HEK293 (cell line): Measurements from ENCODE around the gene TECPR2.
A peak's percentile ranks its signal among the peaks of the same experiment; 100 is the strongest.

Experiments used
- CTCF ChIA-PET: fragments of 350-600 bp; formaldehyde crosslinking; extraction: SDS; loops from one replicate; lab custom pipeline; 2021; ENCODE audit warnings: antibody characterized with exemption; lab: Yijun Ruan, JAX
- POLR2A ChIA-PET: fragments of 300-600 bp; formaldehyde crosslinking; extraction: SDS; loops from one replicate; lab custom pipeline; 2020; ENCODE audit warnings: antibody characterized with exemption, inconsistent platforms; lab: Yijun Ruan, JAX
- H3K27ac ChIP-seq: fragments of 200-500 bp; sonication (Bioruptor generic); 2 replicates; pipeline ENCODE4 v1.5.1; 2014; ENCODE audit warnings: low read depth, low read length, control low read depth, inconsistent platforms; ENCODE audit errors: extremely low read depth
- H3K36me3 ChIP-seq, 2 experiments: fragments of 200-500 bp in 1 of 2; sonication (Bioruptor generic) in 1 of 2; 1 replicate in 1 of 2; 2 replicates in 1 of 2; pipeline ENCODE4 v1.5.1; 2014 to 2017; ENCODE audit warnings: inconsistent platforms in 2 of 2, low read length in 2 of 2; ENCODE audit not compliant: control insufficient read depth in 2 of 2, insufficient read depth in 1 of 2
- H3K4me1 ChIP-seq: fragments of 200-500 bp; sonication (Bioruptor generic); 2 replicates; pipeline ENCODE4 v1.5.1; 2014; ENCODE audit warnings: mild to moderate bottlenecking, low read length, inconsistent platforms; ENCODE audit not compliant: control insufficient read depth, insufficient read depth
- H3K4me3 ChIP-seq: 2 replicates; pipeline ENCODE4 v1.5.1; 2011; ENCODE audit warnings: low read depth, mild to moderate bottlenecking, control low read depth, low read length, moderate library complexity
- H3K9me3 ChIP-seq: fragments of 200-500 bp; sonication (Bioruptor generic); 2 replicates; pipeline ENCODE4 v1.5.1; 2014; ENCODE audit warnings: low read depth, low read length, inconsistent platforms; ENCODE audit not compliant: control insufficient read depth, insufficient read depth
- GLIS2 ChIP-seq: fragments of 450-650 bp; formaldehyde crosslinking; IDR thresholded peaks from 2 replicates; pipeline ENCODE4 v1.5.1; 2016; ENCODE audit warnings: missing biosample characterization, missing genetic modification characterization
- HOXC10 ChIP-seq: sonication (generic); formaldehyde crosslinking; IDR thresholded peaks from 2 replicates; pipeline ENCODE4 v1.8.1; 2023; ENCODE audit warnings: mild to moderate bottlenecking, missing genetic modification reagents
- KLF1 ChIP-seq: fragments of 450-650 bp; formaldehyde crosslinking; IDR thresholded peaks from 2 replicates; pipeline ENCODE4 v1.5.1; 2016; ENCODE audit warnings: missing biosample characterization, missing genetic modification characterization
- KLF16 ChIP-seq: fragments of 450-650 bp; formaldehyde crosslinking; IDR thresholded peaks from 2 replicates; pipeline ENCODE4 v1.5.1; 2017; ENCODE audit warnings: missing biosample characterization, missing genetic modification characterization
- MZF1 ChIP-seq: fragments of 450-650 bp; formaldehyde crosslinking; IDR thresholded peaks from 2 replicates; pipeline ENCODE4 v1.5.1; 2017; ENCODE audit warnings: missing biosample characterization, missing genetic modification characterization, borderline replicate concordance
- SCRT2 ChIP-seq: fragments of 450-650 bp; formaldehyde crosslinking; IDR thresholded peaks from 2 replicates; pipeline ENCODE4 v1.5.1; 2016; ENCODE audit warnings: missing biosample characterization, missing genetic modification characterization
- ZBTB17 ChIP-seq: fragments of 450-650 bp; formaldehyde crosslinking; IDR thresholded peaks from 2 replicates; pipeline ENCODE4 v1.5.1; 2016; ENCODE audit warnings: missing biosample characterization, missing genetic modification characterization
- ZBTB48 ChIP-seq: fragments of 450-650 bp; formaldehyde crosslinking; IDR thresholded peaks from 2 replicates; pipeline ENCODE4 v1.5.1; 2016; ENCODE audit warnings: missing biosample characterization, missing genetic modification characterization
- ZFP69B ChIP-seq: fragments of 450-650 bp; formaldehyde crosslinking; IDR thresholded peaks from 2 replicates; pipeline ENCODE4 v1.5.1; 2016; ENCODE audit warnings: missing biosample characterization, missing genetic modification characterization
- ZIC2 ChIP-seq: fragments of 450-650 bp; formaldehyde crosslinking; IDR thresholded peaks from 2 replicates; pipeline ENCODE4 v1.5.1; 2016; ENCODE audit warnings: missing biosample characterization, missing genetic modification characterization
- ZNF148 ChIP-seq: fragments of 450-650 bp; formaldehyde crosslinking; IDR thresholded peaks from 2 replicates; pipeline ENCODE4 v1.5.0; 2017; ENCODE audit warnings: missing biosample characterization, missing genetic modification characterization, borderline replicate concordance
- ZNF16 ChIP-seq: fragments of 450-650 bp; formaldehyde crosslinking; IDR thresholded peaks from 2 replicates; pipeline ENCODE4 v1.5.1; 2016; ENCODE audit warnings: low read depth, missing biosample characterization, missing genetic modification characterization
- ZNF175 ChIP-seq: fragments of 450-650 bp; formaldehyde crosslinking; IDR thresholded peaks from 2 replicates; pipeline ENCODE4 v1.5.1; 2016; ENCODE audit warnings: missing biosample characterization, missing genetic modification characterization
- ZNF221 ChIP-seq: fragments of 450-650 bp; formaldehyde crosslinking; IDR thresholded peaks from 2 replicates; pipeline ENCODE4 v1.5.1; 2017; ENCODE audit warnings: missing biosample characterization, missing genetic modification characterization, borderline replicate concordance
- ZNF239 ChIP-seq: fragments of 450-650 bp; formaldehyde crosslinking; IDR thresholded peaks from 2 replicates; pipeline ENCODE4 v1.5.1; 2016; ENCODE audit warnings: missing biosample characterization, missing genetic modification characterization
- ZNF354C ChIP-seq: fragments of 450-650 bp; formaldehyde crosslinking; IDR thresholded peaks from 2 replicates; pipeline ENCODE4 v1.5.1; 2016; ENCODE audit warnings: missing biosample characterization, missing genetic modification characterization, low read depth, borderline replicate concordance
- ZNF423 ChIP-seq: fragments of 450-650 bp; formaldehyde crosslinking; IDR thresholded peaks from 2 replicates; pipeline ENCODE4 v1.5.1; 2016; ENCODE audit warnings: missing biosample characterization, missing genetic modification characterization
- ZNF610 ChIP-seq: fragments of 450-650 bp; formaldehyde crosslinking; IDR thresholded peaks from 2 replicates; pipeline ENCODE4 v1.5.1; 2016; ENCODE audit warnings: missing biosample characterization, missing genetic modification characterization, borderline replicate concordance
- ZNF670 ChIP-seq: fragments of 450-650 bp; formaldehyde crosslinking; IDR thresholded peaks from 2 replicates; pipeline ENCODE4 v1.5.1; 2016; ENCODE audit warnings: missing biosample characterization, missing genetic modification characterization, low read depth
- ZNF76 ChIP-seq: fragments of 450-650 bp; formaldehyde crosslinking; IDR thresholded peaks from 2 replicates; pipeline ENCODE4; 2016; ENCODE audit warnings: low read depth, missing biosample characterization, missing genetic modification characterization, borderline replicate concordance
- TF ChIP-seq, protein P1 (sequence below): fragments of 450-650 bp; formaldehyde crosslinking; IDR thresholded peaks from 2 replicates; pipeline ENCODE4 v1.5.1; 2016; ENCODE audit warnings: missing biosample characterization, missing genetic modification characterization
- TF ChIP-seq, protein P2 (sequence below): fragments of 450-650 bp; formaldehyde crosslinking; IDR thresholded peaks from 2 replicates; pipeline ENCODE4 v1.5.1; 2016; ENCODE audit warnings: missing biosample characterization, missing genetic modification characterization
- TF ChIP-seq, protein P3 (sequence below): fragments of 450-650 bp; formaldehyde crosslinking; IDR thresholded peaks from 2 replicates; pipeline ENCODE4 v1.5.1; 2016; ENCODE audit warnings: missing biosample characterization, missing genetic modification characterization, low read depth
- TF ChIP-seq, protein P4 (sequence below): fragments of 450-650 bp; formaldehyde crosslinking; IDR thresholded peaks from 2 replicates; pipeline ENCODE4 v1.5.1; 2016; ENCODE audit warnings: missing biosample characterization, missing genetic modification characterization

TECPR2 gene

GRCh38 chr14:102503641-102504327, 141.0 kb downstream of the TECPR2 start:
- TF ChIP-seq, protein P1, sequence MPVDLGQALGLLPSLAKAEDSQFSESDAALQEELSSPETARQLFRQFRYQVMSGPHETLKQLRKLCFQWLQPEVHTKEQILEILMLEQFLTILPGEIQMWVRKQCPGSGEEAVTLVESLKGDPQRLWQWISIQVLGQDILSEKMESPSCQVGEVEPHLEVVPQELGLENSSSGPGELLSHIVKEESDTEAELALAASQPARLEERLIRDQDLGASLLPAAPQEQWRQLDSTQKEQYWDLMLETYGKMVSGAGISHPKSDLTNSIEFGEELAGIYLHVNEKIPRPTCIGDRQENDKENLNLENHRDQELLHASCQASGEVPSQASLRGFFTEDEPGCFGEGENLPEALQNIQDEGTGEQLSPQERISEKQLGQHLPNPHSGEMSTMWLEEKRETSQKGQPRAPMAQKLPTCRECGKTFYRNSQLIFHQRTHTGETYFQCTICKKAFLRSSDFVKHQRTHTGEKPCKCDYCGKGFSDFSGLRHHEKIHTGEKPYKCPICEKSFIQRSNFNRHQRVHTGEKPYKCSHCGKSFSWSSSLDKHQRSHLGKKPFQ (tag by site-specific recombination), result no peak
- no peak for TF ChIP-seq ZNF221 (tag by site-specific recombination)
- no peak for TF ChIP-seq HOXC10 (CRISPR knock-in tag)
- TF ChIP-seq ZBTB48 (tag by site-specific recombination), result no peak
- no peak for TF ChIP-seq ZNF239
- no peak for TF ChIP-seq ZNF16 (tag by site-specific recombination)
- no peak for TF ChIP-seq MZF1 (tag by site-specific recombination)
- no peak for TF ChIP-seq ZNF148 (tag by site-specific recombination)
- TF ChIP-seq ZNF610, result no peak
- no peak for TF ChIP-seq KLF16 (tag by site-specific recombination)
- TF ChIP-seq ZNF354C (tag by site-specific recombination), result no peak
- TF ChIP-seq ZNF175 (tag by site-specific recombination), result no peak
- TF ChIP-seq, protein P2, sequence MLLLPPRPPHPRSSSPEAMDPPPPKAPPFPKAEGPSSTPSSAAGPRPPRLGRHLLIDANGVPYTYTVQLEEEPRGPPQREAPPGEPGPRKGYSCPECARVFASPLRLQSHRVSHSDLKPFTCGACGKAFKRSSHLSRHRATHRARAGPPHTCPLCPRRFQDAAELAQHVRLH (tag by site-specific recombination), result no peak
- no peak for TF ChIP-seq ZNF423
- TF ChIP-seq ZNF76 (tag by site-specific recombination), result no peak
- no peak overlapping the region for H3K27ac ChIP-seq
- no peaks in the 10 kb centered on the region for H3K9me3 ChIP-seq
- peaks cover 0 to 47% of the 10 kb centered on the region in 2 experiments; a peak in 1 of 3 replicates for H3K36me3 ChIP-seq
- CTCF ChIA-PET, result interaction anchor here (0.7 kb wide), 1 partner anchor 23 kb away, joined by 3 read pairs; no protein-coding TSS in a partner anchor
- H3K4me3 ChIP-seq, result no peak overlapping the region
- H3K4me1 ChIP-seq, result no peaks in the 10 kb centered on the region
- POLR2A ChIA-PET, result no interaction called here

DNA sequence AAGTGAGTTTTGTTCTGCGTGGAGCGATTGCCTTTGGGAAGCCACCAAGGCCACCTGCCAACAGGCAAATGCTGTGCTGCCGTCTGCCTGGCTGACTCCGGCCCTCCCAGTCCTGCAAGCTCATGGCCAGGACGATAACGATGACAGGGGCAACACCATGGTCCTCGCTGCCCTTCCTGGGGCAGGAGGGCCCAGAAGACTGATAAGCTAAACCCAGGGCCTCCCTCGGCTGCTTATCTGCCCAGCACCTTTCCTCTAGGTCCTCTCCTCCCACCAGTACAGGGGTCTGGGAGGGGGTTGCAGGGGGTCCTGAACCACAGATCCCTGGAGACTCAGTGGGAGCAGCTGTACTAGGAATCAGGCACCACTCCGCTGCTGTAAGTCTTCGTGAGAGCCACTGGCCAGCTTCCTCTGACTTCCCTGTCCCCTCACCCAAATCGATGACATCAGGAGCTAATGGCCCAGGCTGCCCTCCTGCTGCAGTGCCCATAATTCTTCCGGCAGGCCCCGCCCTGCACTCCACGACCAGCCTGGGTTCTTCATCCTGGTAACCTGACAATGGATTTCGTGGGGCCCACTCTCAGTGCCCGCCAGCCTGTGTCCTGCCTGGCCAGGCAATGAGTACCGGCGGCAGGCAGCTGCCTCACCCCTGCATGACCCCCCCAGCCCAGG, 141.7 kb downstream of the TECPR2 start:
- Histone ChIP-seq H3K36me3 (peaks cover 0 to 40% of the 10 kb centered on the region in 2 experiments; a peak in 1 of 3 replicates), H3K9me3 (no peaks in the 10 kb centered on the region), H3K4me1 (no peaks in the 10 kb centered on the region), H3K4me3 (no peak overlapping the region), H3K27ac (no peak overlapping the region)
- POLR2A ChIA-PET, result no interaction called here
- TF ChIP-seq GLIS2 (tag by site-specific recombination) (0 out of 2 replicates have a peak, but pooled peaks have one; percentile 38), ZIC2 (peak; percentile 36; the same call in 1 of the 2 replicates), SCRT2 (tag by site-specific recombination) (no peak), ZFP69B (tag by site-specific recombination) (peak; percentile 88), KLF1 (tag by site-specific recombination) (0 out of 2 replicates have a peak, but pooled peaks have one; percentile 31), ZBTB17 (tag by site-specific recombination) (peak; percentile 79), ZNF175 (tag by site-specific recombination) (no peak), ZNF670 (tag by site-specific recombination) (no peak), ZNF16 (tag by site-specific recombination) (no peak)
- TF ChIP-seq, protein P3, sequence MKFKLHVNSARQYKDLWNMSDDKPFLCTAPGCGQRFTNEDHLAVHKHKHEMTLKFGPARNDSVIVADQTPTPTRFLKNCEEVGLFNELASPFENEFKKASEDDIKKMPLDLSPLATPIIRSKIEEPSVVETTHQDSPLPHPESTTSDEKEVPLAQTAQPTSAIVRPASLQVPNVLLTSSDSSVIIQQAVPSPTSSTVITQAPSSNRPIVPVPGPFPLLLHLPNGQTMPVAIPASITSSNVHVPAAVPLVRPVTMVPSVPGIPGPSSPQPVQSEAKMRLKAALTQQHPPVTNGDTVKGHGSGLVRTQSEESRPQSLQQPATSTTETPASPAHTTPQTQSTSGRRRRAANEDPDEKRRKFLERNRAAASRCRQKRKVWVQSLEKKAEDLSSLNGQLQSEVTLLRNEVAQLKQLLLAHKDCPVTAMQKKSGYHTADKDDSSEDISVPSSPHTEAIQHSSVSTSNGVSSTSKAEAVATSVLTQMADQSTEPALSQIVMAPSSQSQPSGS (tag by site-specific recombination), result peak; percentile 60; the same call in 1 of the 2 replicates
- TF ChIP-seq, protein P4, sequence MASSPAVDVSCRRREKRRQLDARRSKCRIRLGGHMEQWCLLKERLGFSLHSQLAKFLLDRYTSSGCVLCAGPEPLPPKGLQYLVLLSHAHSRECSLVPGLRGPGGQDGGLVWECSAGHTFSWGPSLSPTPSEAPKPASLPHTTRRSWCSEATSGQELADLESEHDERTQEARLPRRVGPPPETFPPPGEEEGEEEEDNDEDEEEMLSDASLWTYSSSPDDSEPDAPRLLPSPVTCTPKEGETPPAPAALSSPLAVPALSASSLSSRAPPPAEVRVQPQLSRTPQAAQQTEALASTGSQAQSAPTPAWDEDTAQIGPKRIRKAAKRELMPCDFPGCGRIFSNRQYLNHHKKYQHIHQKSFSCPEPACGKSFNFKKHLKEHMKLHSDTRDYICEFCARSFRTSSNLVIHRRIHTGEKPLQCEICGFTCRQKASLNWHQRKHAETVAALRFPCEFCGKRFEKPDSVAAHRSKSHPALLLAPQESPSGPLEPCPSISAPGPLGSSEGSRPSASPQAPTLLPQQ (tag by site-specific recombination), result peak; percentile 93
- CTCF ChIA-PET, result no interaction called here
